SU-DHL-6 (cell line): Measurements from ENCODE around the gene ADGRD1.

ENCODE experiments used
- CTCF ChIP-seq: fragments of 200-600 bp; sonication (generic); IDR thresholded peaks from one replicate; pipeline ENCODE4 v1.5.1; 2017; ENCODE audit warnings: antibody characterized with exemption, mild to moderate bottlenecking, low read length, moderate library complexity; ENCODE audit not compliant: insufficient read depth, poor library complexity, severe bottlenecking
- EZH2phosphoT487 ChIP-seq: fragments of 200-600 bp; sonication (generic), shearing (Covaris generic); conservative IDR thresholded peaks from 2 replicates; pipeline ENCODE4 v1.6.1; 2018; ENCODE audit warnings: mild to moderate bottlenecking, antibody characterized with exemption, low read length, moderate library complexity, mixed read lengths

- no peak for TF ChIP-seq CTCF
- TF ChIP-seq EZH2phosphoT487: no peak
Observed at GRCh38 chr12:131098178-131098981, 144.7 kb downstream of the ADGRD1 start.
